Fibroblast of lung (primary cell): Measurements from ENCODE around the gene MSI2.

Experiments used
- CTCF ChIP-seq, 2 donors: IDR thresholded peaks in 1 of 2; conservative IDR thresholded peaks in 1 of 2; 1 replicate in 1 of 2; 2 replicates in 1 of 2; pipeline ENCODE4 v1.5.1; 2011 to 2012; ENCODE audit warnings: low read length in 2 of 2, control low read depth in 1 of 2, inconsistent platforms in 1 of 2, low read depth in 1 of 2, mild to moderate bottlenecking in 1 of 2
- EZH2 ChIP-seq: IDR thresholded peaks from 2 replicates; pipeline ENCODE4 v1.5.1; 2012; ENCODE audit warnings: low read length, control low read depth, mild to moderate bottlenecking; ENCODE audit errors: missing control alignments

DNA sequence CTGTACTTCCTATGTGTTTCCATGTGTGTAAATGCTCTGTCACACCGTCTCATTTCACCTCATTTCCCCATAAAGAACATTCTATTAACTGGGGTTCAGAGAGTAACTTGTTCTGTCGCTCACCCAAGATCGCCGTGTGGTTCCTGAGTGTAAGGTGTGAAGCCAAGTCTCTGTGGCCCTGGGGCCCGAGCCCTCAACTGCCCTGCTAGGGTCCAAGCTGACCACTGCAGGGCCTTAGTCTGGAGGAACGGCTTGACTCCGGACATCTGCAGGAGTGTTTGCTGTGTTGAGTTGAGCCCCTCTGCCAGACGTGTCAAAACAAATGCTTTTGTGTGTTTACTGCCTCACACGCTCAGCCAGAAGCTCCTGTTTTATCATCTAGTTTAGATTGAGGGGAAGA, 244.7 kb downstream of the MSI2 start:
- TF ChIP-seq CTCF (conservative IDR thresholded peaks at IDR 0.05 in 1 of 2, IDR thresholded peaks at IDR 0.05 in 1 of 2; ENCODE audit: low read depth in 1 of 2, low read length in 2 of 2) (no peak), EZH2 (no peak)
